GM18867 (cell line): ENCODE results near the gene KCNMA1.
A peak's percentile ranks its signal among the peaks of the same experiment; 100 is the strongest.

Source experiments
- ATAC-seq: cut with Tn5 transposase; IDR thresholded peaks from one replicate; pipeline ENCODE4 v1.9.1; 2021; ENCODE audit warnings: mild to moderate bottlenecking, moderate library complexity; ENCODE audit not compliant: unreplicated experiment

The KCNMA1 gene

GRCh38 chr10:77204171-77204570 is 433.4 kb downstream of the KCNMA1 start:
- ATAC-seq = no peak

- no peak for ATAC-seq
Measured at GRCh38 chr10:77202857-77203256, 434.8 kb downstream of the KCNMA1 start.

- no peak for ATAC-seq
Measured at GRCh38 chr10:77201135-77202106, 436.2 kb downstream of the KCNMA1 start.

- peak; percentile 87 for ATAC-seq
Measured at GRCh38 chr10:77197544-77197943, 440.1 kb downstream of the KCNMA1 start.

GRCh38 chr10:77196614-77197013 is 441.0 kb downstream of the KCNMA1 start:
- no peak for ATAC-seq

- no peak for ATAC-seq
Measured at GRCh38 chr10:77195101-77195500, 442.5 kb downstream of the KCNMA1 start.

GRCh38 chr10:77193001-77193400 is 444.6 kb downstream of the KCNMA1 start:
- ATAC-seq = no peak

GRCh38 chr10:77192402-77192801 is 445.2 kb downstream of the KCNMA1 start:
- ATAC-seq = no peak

GRCh38 chr10:77191324-77192049 is 446.1 kb downstream of the KCNMA1 start:
- no peak for ATAC-seq

- no peak for ATAC-seq
Measured at GRCh38 chr10:77190291-77190690, 447.3 kb downstream of the KCNMA1 start.

GRCh38 chr10:77189520-77189919 is 448.1 kb downstream of the KCNMA1 start:
- ATAC-seq = no peak

GRCh38 chr10:77189075-77189474 is 448.5 kb downstream of the KCNMA1 start:
- no peak for ATAC-seq

- ATAC-seq = no peak
Measured at GRCh38 chr10:77188521-77188920, 449.1 kb downstream of the KCNMA1 start.

GRCh38 chr10:77188000-77188395 is 449.6 kb downstream of the KCNMA1 start:
- no peak for ATAC-seq

- ATAC-seq = no peak
Measured at GRCh38 chr10:77187376-77187999, 450.1 kb downstream of the KCNMA1 start.

GRCh38 chr10:77186936-77187335 is 450.7 kb downstream of the KCNMA1 start:
- ATAC-seq = no peak

- no peak for ATAC-seq
Measured at GRCh38 chr10:77185696-77186095, 451.9 kb downstream of the KCNMA1 start.

GRCh38 chr10:77182803-77183202 is 454.8 kb downstream of the KCNMA1 start:
- ATAC-seq = no peak

GRCh38 chr10:77180794-77181193 is 456.8 kb downstream of the KCNMA1 start:
- no peak for ATAC-seq

GRCh38 chr10:77180104-77180503 is 457.5 kb downstream of the KCNMA1 start:
- ATAC-seq = no peak

GRCh38 chr10:77179015-77179695 is 458.5 kb downstream of the KCNMA1 start:
- no peak for ATAC-seq
